ENCODE results near the gene MYH9. TPM values are rescaled to one million over a fixed set of nuclear protein-coding genes. Genes with fewer than 3 reads are reported as not detected.
"Not testable (repeated sequence)": the region's sequence is repeated elsewhere in the genome, so short reads cannot be mapped to it uniquely, and the experiment has no call there.

The MYH9 gene
- total RNA-seq, 4 donors from 2014 or later: 337 to 553 (median 433) TPM

DNA sequence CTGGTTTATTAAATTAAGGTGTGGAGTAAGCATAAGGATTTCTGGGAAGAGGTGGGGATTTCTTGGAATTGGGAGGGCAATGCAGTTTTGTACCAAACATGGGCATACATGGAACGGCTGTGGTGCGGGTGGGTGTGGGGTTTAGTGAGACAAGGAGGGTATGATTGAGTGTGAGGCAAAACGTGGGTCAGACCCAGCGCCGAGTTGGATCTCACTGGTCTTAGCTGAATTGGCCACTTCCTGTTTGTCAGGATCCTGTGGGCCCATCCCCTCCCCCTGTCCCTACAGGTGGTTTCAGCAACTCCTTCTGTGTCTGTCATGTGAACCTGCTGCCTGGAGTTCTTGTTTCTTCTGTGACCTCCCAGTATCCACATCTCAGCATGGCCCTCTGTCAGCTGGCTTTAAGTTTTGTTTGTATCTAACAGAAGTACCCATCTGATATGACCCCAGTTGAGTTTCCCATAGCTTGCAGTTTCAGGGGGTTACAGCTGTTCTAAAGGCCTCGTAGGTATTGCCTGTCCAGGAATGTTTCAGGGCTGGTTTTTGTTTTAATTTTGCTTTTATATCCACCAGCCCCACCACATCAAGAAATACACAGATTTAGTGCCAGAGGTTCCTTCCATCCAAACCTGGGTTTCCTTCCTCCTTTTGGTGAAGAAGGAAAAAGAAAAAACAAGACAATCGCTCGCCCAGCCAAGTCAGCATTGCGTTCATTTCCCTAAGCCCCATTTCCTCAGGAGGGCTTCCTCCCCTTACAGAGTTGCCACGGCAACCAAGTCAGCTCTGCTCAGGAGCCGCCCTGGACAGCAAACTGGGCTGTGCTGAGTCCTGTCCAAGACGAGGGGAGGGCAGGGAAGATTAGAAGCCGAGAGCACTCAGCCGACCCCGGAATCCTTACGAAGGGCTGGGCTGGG is 128.8 kb downstream of the MYH9 start:
- Histone ChIP-seq H3K4me1 (peaks cover 0 to 30% (median 12%) of the 10 kb centered on the region in 4 donors), H3K27me3 (no peaks in the 10 kb centered on the region), H3K36me3 (peaks cover 0 to 14% (median 0%) of the 10 kb centered on the region in 3 donors), H3K4me3 (no peak overlapping the region), H3K9me3 (no peaks in the 10 kb centered on the region), H3K27ac (peak overlapping the region; percentile 42 to 64 (median 52))
- no peak for TF ChIP-seq POLR2A (IDR thresholded peaks at IDR 0.05)
- TF ChIP-seq, protein P1, sequence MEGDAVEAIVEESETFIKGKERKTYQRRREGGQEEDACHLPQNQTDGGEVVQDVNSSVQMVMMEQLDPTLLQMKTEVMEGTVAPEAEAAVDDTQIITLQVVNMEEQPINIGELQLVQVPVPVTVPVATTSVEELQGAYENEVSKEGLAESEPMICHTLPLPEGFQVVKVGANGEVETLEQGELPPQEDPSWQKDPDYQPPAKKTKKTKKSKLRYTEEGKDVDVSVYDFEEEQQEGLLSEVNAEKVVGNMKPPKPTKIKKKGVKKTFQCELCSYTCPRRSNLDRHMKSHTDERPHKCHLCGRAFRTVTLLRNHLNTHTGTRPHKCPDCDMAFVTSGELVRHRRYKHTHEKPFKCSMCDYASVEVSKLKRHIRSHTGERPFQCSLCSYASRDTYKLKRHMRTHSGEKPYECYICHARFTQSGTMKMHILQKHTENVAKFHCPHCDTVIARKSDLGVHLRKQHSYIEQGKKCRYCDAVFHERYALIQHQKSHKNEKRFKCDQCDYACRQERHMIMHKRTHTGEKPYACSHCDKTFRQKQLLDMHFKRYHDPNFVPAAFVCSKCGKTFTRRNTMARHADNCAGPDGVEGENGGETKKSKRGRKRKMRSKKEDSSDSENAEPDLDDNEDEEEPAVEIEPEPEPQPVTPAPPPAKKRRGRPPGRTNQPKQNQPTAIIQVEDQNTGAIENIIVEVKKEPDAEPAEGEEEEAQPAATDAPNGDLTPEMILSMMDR (IDR thresholded peaks at IDR 0.05): no peak
- peak in 1 of 3 donors; percentile 71 for DNase-seq

DNA sequence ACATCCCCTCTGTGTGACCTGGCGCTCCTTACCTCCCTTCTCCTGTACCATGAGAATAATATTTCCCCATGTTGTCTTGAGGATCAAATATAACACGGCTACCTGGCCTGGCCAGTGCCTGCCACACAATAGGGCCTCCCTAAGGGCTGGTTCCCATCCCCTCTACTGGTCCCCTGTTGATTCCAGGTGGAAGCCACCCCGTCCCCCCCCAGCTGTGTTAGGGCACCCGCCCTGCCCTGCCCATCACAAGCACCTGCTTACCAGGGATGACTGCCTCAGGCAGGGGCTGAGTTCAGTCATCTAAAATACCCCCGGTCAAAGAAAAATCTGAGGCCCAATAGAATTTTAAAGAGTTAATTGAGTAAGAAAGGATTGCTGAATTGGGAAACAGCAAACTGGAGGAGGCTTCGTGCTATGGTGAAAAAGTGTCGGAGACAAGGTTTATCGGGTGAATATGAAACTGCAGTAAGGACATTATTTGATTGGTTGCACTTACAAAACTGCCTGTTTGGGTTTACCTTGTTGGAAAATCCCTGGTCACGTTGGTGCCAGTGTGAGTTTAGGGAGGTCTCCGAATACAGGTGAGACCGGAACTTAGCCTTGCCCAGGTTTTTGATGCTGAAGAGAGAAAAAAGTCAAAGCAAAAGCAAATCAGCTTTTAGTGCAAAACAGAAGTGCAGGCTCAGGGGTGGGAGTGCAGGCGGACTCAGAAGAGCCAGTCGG is 129.7 kb downstream of the MYH9 start:
- peak in 1 of 3 donors; percentile 36 for DNase-seq
- TF ChIP-seq, protein P1 (IDR thresholded peaks at IDR 0.05): no peak
- no peak for TF ChIP-seq POLR2A (IDR thresholded peaks at IDR 0.05)
- H3K36me3 ChIP-seq: peaks cover 0 to 12% (median 0%) of the 10 kb centered on the region in 3 donors
- H3K27me3 ChIP-seq: no peaks in the 10 kb centered on the region
- peak overlapping the region; percentile 42 to 64 (median 52) for H3K27ac ChIP-seq
- peaks cover 0 to 38% (median 16%) of the 10 kb centered on the region in 4 donors for H3K4me1 ChIP-seq
- no peak overlapping the region for H3K4me3 ChIP-seq
- H3K9me3 ChIP-seq: no peaks in the 10 kb centered on the region

DNA sequence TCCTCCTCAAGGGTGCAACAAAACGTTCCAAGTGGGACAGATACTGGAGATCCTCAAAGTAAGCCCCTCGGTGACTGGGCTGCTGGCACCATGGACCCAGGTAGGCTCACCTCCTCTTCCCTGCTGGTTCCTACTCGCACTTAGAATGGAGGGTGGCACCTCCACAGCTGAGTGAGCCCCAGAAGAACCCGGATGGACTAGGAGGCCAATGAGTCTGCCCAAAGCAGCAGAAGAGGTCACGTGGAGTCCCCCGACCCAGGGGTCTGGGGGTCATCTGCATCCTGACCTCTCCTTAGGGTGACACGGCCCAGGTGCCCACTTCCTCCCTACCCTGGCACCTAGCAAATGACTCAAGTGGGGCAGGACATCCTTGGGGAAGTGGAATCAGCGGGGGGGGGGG is 130.5 kb downstream of the MYH9 start:
- no peak overlapping the region for H3K4me3 ChIP-seq
- peak in 1 of 3 donors; percentile 27 for DNase-seq
- peak overlapping the region in 2 of 4 donors; percentile 51 to 64 for H3K27ac ChIP-seq
- peaks cover 0 to 12% (median 0%) of the 10 kb centered on the region in 3 donors for H3K36me3 ChIP-seq
- H3K9me3 ChIP-seq: no peaks in the 10 kb centered on the region
- H3K4me1 ChIP-seq: peaks cover 0 to 42% (median 17%) of the 10 kb centered on the region in 4 donors
- TF ChIP-seq POLR2A (IDR thresholded peaks at IDR 0.05): no peak
- TF ChIP-seq, protein P1 (IDR thresholded peaks at IDR 0.05): no peak
- no peaks in the 10 kb centered on the region for H3K27me3 ChIP-seq

DNA sequence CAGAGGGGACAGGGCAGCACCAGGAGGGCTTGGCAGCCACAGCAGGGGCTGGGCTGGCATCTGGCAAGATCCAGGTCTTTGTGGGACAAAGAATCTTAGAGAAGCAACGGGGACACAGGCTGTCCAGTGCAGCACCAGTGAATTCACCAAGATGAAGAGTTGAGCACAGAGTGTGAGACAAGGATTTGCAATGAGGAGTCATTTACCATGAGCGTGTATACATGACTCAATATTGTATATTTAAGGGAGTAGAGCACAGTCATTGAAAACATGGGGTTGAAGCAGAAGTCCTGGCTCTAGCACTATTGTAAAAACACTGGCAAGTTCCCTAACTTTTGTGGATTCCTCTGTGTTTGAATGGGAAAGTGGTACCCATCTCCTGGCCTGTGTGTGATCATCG is 131.3 kb downstream of the MYH9 start:
- no peaks in the 10 kb centered on the region for H3K9me3 ChIP-seq
- no peak overlapping the region for H3K4me3 ChIP-seq
- H3K36me3 ChIP-seq: peaks cover 0 to 6% (median 0%) of the 10 kb centered on the region in 3 donors
- H3K4me1 ChIP-seq: peaks cover 0 to 45% (median 17%) of the 10 kb centered on the region in 4 donors
- H3K27me3 ChIP-seq: no peaks in the 10 kb centered on the region
- DNase-seq: no peak
- H3K27ac ChIP-seq: peak overlapping the region in 1 of 4 donors; percentile 21
- TF ChIP-seq POLR2A (IDR thresholded peaks at IDR 0.05): no peak
- TF ChIP-seq, protein P1 (IDR thresholded peaks at IDR 0.05): no peak

DNA sequence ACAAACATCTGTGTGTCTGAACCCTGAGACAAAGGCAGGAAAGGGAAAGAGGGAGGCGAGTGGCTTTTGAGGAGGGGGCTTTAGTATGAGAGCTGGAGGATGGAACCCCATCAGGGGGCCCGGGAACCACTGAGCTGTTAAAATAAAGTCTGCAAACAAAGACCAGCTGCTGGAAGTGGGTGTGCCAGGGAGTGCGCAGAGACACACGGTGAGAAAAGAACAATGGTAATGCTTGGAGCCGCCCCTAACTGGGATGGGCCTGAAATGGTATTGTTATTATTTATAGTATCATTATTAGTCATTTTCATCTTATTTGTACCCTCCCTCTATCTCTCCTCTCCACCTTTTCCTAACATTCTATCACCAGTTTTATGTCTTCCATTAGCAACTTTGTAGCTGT is 132.2 kb downstream of the MYH9 start:
- H3K9me3 ChIP-seq, H3K36me3 ChIP-seq, H3K27me3 ChIP-seq, DNase-seq: not testable (repeated sequence)
- H3K4me3 ChIP-seq: peak overlapping the region in 1 of 4 donors; percentile 27
- peaks cover 0 to 45% (median 17%) of the 10 kb centered on the region in 4 donors for H3K4me1 ChIP-seq
- peak overlapping the region in 2 of 4 donors; percentile 42 to 86 for H3K27ac ChIP-seq

All from Peyer's patch (tissue), 4 donors.